Osteoblast (primary cell): ENCODE measurements around the gene HES6. TPM values are rescaled to one million over a fixed set of nuclear protein-coding genes. Genes with fewer than 3 reads are reported as not detected.

Experiments used
- DNase-seq: peaks from one replicate; pipeline ENCODE4 v3.0.0; 2011; ENCODE audit warnings: low spot score, mixed read lengths; ENCODE audit not compliant: insufficient read length; ENCODE audit errors: missing footprints
- H2AFZ ChIP-seq: 2 replicates; pipeline ENCODE4 v1.6.0; 2011; ENCODE audit warnings: mild to moderate bottlenecking, low read length
- H3K27ac ChIP-seq: 2 replicates; pipeline ENCODE4 v1.5.1; 2011; ENCODE audit warnings: mild to moderate bottlenecking, low read depth, low read length, moderate library complexity
- H3K27me3 ChIP-seq: 2 replicates; pipeline ENCODE4 v1.6.0; 2012; ENCODE audit warnings: mild to moderate bottlenecking, control low read depth, inconsistent platforms, low read length, moderate library complexity; ENCODE audit not compliant: insufficient read depth
- H3K36me3 ChIP-seq: 2 replicates; pipeline ENCODE4 v1.5.1; 2011; ENCODE audit warnings: mild to moderate bottlenecking, low read length, control low read depth, moderate library complexity; ENCODE audit not compliant: insufficient read depth
- H3K4me1 ChIP-seq: 2 replicates; pipeline ENCODE4 v1.5.1; 2011; ENCODE audit warnings: mild to moderate bottlenecking, low read length, control low read depth, moderate library complexity; ENCODE audit not compliant: insufficient read depth
- H3K4me2 ChIP-seq: 2 replicates; pipeline ENCODE4 v1.6.0; 2011; ENCODE audit warnings: mild to moderate bottlenecking, low read length; ENCODE audit not compliant: insufficient read depth
- H3K4me3 ChIP-seq: fragments of 200-600 bp; sonication (generic); 3 replicates; pipeline ENCODE4 v1.5.1; 2012; ENCODE audit warnings: mild to moderate bottlenecking, low read length, inconsistent platforms; ENCODE audit not compliant: insufficient read depth
- H3K79me2 ChIP-seq: 2 replicates; pipeline ENCODE4 v1.6.0; 2012; ENCODE audit warnings: mild to moderate bottlenecking, low read length, control low read depth, inconsistent platforms; ENCODE audit not compliant: insufficient read depth
- H3K9me3 ChIP-seq: 2 replicates; pipeline ENCODE4 v1.5.1; 2011; ENCODE audit warnings: low read depth, low read length, control low read depth
- H4K20me1 ChIP-seq: 2 replicates; pipeline ENCODE4 v1.6.0; 2012; ENCODE audit warnings: mild to moderate bottlenecking, low read length, control low read depth; ENCODE audit not compliant: insufficient read depth
- CTCF ChIP-seq: IDR thresholded peaks from 2 replicates; pipeline ENCODE4 v1.5.1; 2011; ENCODE audit warnings: mild to moderate bottlenecking, low read depth, low read length, moderate library complexity; ENCODE audit errors: extremely low read depth
- total RNA-seq: library from RNA; depleted of rRNA; stranded (reverse); fragments of >200 nt; gene quantifications from 2 replicates; pipeline ENCODE4 v1.2.3, GENCODE V29; 2012

Gene HES6
- total RNA-seq, 1 donor = 4.0 TPM

DNA sequence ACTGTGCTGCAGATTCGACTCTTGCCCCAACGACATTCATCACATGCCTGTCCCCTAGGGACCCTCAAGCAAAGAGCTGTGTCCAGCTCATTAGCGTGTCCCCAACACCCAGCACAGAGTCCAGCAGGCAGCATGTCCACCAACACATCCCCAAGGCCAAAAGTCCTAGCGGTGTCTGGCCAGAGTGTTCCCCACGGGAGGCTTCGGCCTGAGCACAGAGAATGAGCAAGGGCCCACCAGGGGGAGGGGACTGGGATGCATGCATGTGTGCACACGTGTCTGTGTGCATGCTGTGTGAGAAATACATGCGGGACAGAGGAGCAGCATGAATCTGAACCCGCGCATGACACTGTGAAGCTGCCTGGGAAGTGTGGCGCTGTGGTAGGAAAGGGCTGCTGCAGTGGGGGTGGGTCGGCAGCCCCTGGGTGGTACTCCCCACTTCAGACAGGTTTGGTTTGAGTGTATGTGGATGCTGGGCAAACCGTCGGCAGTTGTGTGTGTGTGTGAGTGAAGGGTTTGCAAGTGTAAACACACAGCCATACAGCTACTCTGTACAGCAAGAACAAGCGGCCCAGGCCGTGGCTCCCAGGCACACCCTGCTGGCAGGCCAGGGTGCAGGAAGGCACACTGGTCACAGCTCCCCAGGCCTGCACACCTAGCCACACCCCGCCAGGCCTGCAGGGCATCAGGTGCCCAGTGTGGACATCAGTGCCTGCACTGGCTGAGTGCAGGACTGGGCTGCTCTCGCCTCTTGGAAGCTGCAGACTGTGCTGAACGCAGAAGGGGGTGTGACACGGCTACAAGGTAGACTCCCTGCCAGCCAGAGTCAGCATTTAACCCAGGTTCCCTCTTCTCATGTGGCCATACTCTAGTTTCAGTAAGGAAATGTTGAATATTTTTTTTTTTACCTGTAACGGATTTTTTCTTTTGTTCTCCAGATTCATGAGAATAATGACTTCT is 19.5 kb upstream of the HES6 start:
- H3K79me2 ChIP-seq = no peaks in the 10 kb centered on the region
- H3K4me3 ChIP-seq = no peak overlapping the region
- peaks cover 2% of the 10 kb centered on the region for H3K4me1 ChIP-seq
- H4K20me1 ChIP-seq = no peaks in the 10 kb centered on the region
- H2AFZ ChIP-seq = no peak overlapping the region
- peak; percentile 66 for DNase-seq
- H3K27me3 ChIP-seq = no peaks in the 10 kb centered on the region
- no peak overlapping the region for H3K27ac ChIP-seq
- H3K4me2 ChIP-seq = no peak overlapping the region
- no peaks in the 10 kb centered on the region for H3K9me3 ChIP-seq
- H3K36me3 ChIP-seq = peaks cover 24% of the 10 kb centered on the region
- TF ChIP-seq CTCF = no peak

- no peak for TF ChIP-seq CTCF
- Histone ChIP-seq H3K79me2 (no peaks in the 10 kb centered on the region), H2AFZ (no peak overlapping the region), H3K4me3 (no peak overlapping the region), H3K4me1 (no peaks in the 10 kb centered on the region), H3K27me3 (no peaks in the 10 kb centered on the region), H3K36me3 (peaks cover 27% of the 10 kb centered on the region), H3K9me3 (no peaks in the 10 kb centered on the region), H4K20me1 (no peaks in the 10 kb centered on the region), H3K27ac (no peak overlapping the region), H3K4me2 (no peak overlapping the region)
- peak; percentile 76 for DNase-seq
These were observed 18.2 kb upstream of the HES6 start for GRCh38 chr2:238257786-238258700.

DNA sequence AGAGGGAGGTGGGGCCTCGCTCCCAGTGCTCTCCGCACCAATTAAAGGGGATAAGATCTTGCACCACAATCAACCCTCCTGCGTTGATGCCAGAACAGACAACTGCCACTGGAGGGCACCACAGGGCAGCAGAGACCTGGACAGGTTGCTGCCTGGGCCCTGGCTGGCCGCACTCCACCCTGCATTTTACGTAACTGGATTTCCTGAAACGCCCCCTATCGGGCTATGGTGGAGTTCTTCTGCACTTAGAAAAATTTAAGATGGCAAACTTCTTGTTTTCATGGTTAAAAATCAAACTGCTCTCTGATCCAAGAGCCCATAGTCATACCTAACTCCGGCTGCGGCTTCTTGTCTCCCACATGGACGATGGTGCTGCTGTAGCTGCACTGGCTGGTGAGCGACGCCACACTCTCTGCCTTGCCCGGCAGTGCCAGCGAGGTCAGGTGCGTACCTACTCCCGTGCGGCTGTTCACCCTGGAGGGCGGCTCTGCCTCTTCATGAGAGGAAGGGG is 16.8 kb upstream of the HES6 start:
- H3K9me3 ChIP-seq = no peaks in the 10 kb centered on the region
- H2AFZ ChIP-seq = no peak overlapping the region
- TF ChIP-seq CTCF = peak; percentile 77
- H3K36me3 ChIP-seq = peaks cover 23% of the 10 kb centered on the region
- H3K4me3 ChIP-seq = no peak overlapping the region
- H3K4me1 ChIP-seq = no peaks in the 10 kb centered on the region
- H3K27me3 ChIP-seq = no peaks in the 10 kb centered on the region
- no peak overlapping the region for H3K27ac ChIP-seq
- H3K79me2 ChIP-seq = no peaks in the 10 kb centered on the region
- H3K4me2 ChIP-seq = no peak overlapping the region
- H4K20me1 ChIP-seq = no peaks in the 10 kb centered on the region
- peak; percentile 96 for DNase-seq
